GM19239 (cell line): Measurements from ENCODE around the gene ERGIC1.
A peak's percentile ranks its signal among the peaks of the same experiment; 100 is the strongest.
"Not testable (repeated sequence)": the region's sequence is repeated elsewhere in the genome, so short reads cannot be mapped to it uniquely, and the experiment has no call there.

Source experiments
- DNase-seq: peaks from one replicate; pipeline ENCODE4 v3.0.0; 2011; ENCODE audit warnings: low spot score; ENCODE audit not compliant: insufficient read length
- FAIRE-seq: peaks from 2 replicates; lab custom pipeline; 2011; peaks lifted over from hg19 to GRCh38; lab: Jason Lieb, UNC

Gene ERGIC1

GRCh38 chr5:172845154-172845553, 11.1 kb downstream of the ERGIC1 start:
- DNase-seq (no peak), FAIRE-seq (no peak)

DNA sequence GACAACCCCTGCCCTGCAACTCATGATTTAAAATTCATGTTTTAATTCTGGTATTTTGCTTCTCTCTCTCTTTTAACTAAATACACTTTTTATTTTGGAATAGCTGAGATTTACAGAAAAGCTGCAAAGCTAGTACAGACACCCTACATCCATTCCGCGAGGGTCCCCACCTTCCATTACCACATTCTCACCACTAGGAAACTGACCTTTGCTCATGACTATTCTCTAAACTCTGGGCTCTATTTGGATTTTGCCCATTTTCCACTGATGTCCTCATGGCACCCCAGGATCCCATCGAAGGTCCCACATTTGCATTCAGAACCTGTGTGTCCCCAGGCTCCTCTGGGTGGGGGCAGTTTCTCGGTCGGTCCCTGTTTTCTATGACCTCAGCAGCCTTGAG, 11.5 kb downstream of the ERGIC1 start:
- peak; percentile 18 for FAIRE-seq
- DNase-seq: no peak

DNA sequence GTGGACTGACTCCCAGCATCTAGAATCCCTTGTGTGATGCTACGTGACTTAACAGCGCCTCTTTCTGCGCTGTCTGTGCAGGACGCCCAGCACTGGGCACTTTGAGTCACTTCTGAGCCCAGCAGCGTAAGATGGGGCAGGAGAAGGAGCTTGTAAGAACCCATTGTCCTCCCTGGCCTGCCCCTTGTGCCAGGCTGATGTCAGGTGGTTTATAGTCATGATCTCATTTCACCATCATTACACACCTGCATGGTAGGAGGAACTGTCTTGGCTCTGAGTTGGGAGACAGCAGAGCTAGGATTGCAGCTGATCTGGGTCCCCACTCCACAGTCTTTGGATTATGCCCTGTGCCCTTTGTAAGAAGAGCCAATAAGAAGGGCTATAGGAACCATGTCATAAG, 12.2 kb downstream of the ERGIC1 start:
- DNase-seq (no peak), FAIRE-seq (no peak)

DNA sequence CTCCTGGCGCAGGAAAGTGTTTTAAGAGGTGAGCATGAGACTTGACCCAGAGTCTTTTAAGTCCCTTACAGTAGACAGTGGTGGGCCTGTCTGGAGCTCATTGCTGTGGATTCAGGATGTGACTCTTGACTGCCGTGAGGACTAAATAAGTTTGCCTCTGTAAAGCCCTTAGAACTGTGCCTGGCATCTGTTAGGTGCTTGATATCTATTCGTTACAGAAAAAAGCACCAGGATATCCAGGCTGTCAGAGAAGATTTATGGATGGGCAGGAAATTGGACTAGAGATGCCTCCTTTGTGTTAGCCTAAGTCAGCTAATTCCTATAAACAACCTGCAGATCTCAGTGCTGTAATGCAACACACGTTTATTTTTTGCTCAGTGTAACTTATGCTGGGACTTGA, 12.6 kb downstream of the ERGIC1 start:
- no peak for DNase-seq
- no peak for FAIRE-seq

GRCh38 chr5:172847584-172847983, 13.5 kb downstream of the ERGIC1 start:
- FAIRE-seq: not testable (repeated sequence)

DNA sequence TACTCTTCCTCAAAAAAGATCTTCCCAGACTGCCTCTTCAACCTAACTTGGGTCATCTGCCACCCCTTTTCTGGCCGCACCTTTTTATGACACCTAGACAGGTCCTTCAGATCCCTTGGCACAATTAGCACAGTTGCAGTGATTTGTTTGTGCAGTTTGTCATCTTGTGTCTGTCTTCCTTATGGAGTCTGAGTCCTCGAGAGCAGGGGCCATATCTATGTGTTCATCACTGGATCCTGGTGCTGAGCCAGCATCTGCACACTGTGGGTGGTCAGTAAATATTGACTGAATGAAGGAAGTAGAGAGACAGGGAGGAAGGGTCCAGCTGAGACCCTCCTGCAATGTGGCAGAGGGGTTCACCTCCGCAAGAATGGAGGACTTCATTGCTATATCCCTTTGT, 14.4 kb downstream of the ERGIC1 start:
- no peak for DNase-seq
- no peak for FAIRE-seq

More at GRCh38 chr5:172847584-172847983, 13.5 kb downstream of the ERGIC1 start:
- not testable (repeated sequence) for DNase-seq

GRCh38 chr5:172849606-172850453, 15.8 kb downstream of the ERGIC1 start:
- peak; percentile 71 for FAIRE-seq

DNA sequence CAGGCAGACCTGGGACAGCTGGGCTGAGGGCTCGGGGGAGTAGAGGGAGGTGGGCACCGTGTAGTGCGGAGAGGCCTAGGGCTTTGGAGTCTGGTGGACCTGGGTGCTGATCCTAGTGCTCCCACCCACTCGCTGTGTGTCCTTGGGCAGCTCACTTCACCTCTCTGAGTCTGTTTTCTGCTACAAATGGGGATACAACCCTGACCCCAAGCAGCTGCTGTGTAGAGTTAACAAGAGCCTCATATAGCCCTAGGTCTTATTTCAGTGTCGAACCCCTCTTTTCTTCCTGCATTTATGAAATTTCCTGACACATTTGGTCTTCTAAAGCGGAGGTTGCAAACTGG, 16.4 kb downstream of the ERGIC1 start:
- FAIRE-seq: no peak
- DNase-seq: no peak

More at GRCh38 chr5:172849606-172850453, 15.8 kb downstream of the ERGIC1 start:
- no peak for DNase-seq

- not testable (repeated sequence) for DNase-seq, FAIRE-seq
Measured at GRCh38 chr5:172851254-172851653, 17.2 kb downstream of the ERGIC1 start.

- DNase-seq (no peak), FAIRE-seq (no peak)
Measured at GRCh38 chr5:172852490-172853354, 18.7 kb downstream of the ERGIC1 start.

DNA sequence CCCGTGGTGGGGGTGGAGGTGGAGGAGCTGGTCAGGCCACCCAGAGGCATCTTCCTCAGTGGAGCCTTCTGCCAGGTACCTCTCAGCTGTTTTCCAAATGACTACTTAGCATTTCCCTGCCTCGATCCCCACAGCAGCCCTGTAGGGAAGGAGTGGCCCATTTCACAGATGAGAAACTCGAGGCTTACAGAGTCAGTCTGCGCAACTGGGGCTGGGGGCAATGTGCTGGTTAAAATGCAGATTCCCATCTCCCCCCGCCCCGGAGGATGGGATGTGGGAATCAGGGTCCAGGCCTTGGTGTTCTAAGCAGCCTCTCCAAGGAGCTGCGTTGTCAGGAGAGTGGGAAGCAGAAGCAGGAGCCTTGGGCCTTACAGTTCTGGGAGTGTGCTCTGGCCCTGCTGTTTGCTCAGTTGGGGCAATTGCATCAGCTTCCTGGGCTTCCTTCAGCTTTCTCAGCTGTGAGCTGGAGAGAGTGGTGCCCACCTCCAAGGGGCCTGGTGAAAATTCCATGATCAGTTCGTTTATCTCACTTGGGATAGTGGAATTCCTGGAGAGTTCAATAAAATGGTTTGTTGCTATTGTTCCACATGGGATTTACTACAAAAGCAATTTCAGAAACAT, 19.4 kb downstream of the ERGIC1 start:
- no peak for FAIRE-seq
- DNase-seq: no peak

GRCh38 chr5:172854451-172854871, 20.4 kb downstream of the ERGIC1 start:
- FAIRE-seq: no peak
- no peak for DNase-seq

GRCh38 chr5:172854971-172855370, 20.9 kb downstream of the ERGIC1 start:
- DNase-seq (no peak), FAIRE-seq (no peak)

DNA sequence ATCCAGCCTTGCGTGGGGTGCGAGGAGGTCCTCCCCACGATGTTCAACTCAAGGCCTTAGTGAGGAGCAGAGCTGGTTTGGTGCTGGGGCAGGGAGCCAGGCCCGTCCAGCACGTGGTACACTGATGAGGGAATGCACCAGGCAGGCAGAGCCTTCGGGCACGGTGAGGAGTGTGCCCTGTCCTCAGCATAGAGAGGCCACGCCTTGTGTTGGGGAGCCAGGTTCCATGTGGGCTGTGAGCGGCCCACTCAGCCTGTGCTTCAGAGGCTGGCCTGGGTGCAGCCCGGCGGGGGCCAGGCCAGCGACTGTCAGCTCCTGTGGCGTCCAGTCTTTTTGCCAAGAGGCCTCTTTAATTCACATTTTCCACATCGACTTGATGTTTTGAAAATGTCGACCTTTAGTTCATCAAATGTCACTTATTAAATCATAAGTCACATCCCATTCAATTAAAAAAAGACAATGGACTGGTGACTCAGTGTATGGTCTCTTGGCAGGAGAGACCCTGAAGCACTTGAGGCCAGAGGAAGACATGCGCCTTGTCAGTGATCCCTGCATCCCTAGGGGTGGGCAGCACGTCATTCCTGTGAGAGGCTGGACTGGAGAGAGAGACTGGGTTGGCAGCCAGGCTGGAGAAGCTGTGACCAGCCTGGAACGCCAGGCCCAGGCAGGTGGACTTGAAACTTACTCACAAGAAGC, 21.7 kb downstream of the ERGIC1 start:
- FAIRE-seq: no peak

DNA sequence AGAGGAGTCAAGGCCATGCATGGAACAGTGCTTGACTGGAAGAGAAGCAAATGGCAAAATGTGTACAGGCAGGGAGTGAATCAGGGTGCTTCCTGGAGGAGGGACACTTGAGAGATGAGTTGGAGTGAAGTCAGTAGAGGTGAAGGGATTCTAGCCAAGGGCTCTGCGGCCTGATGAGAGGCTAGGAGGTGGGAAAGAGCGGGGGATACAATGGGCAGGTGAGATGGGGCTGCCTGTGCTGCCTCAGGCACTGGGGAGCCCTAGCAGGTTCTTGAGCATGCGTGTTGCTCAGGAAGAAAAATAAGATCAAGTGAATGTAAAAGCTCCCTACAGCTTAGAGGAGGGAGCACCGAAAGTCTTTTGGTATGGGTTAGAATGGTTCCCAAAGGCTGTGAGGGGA, 22.3 kb downstream of the ERGIC1 start:
- FAIRE-seq (no peak), DNase-seq (no peak)

More for the DNA sequence above, 21.7 kb downstream of the ERGIC1 start:
- no peak for DNase-seq

DNA sequence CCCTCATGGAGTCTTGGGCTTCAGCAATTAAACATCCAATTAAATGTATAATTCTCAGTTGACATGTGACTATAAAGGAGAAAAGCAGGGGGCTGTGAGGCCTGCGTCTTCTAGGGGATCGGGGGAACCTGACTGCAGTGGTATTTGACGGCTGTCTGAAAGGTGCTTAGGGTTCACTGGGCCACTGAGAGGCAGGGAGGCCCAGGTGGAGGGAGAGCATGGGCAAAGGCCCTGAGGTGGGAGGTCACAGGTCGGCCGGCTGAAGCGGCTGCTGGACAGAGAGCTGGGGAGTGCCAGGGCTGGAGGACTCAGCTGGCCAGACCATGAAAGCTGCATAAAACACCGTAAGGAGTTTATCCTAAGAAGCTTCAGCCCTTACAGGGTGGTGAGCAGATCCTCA, 23.9 kb downstream of the ERGIC1 start:
- FAIRE-seq: no peak

GRCh38 chr5:172858511-172858989, 24.5 kb downstream of the ERGIC1 start:
- DNase-seq: no peak
- no peak for FAIRE-seq

More for the DNA sequence above, 23.9 kb downstream of the ERGIC1 start:
- DNase-seq: no peak

- FAIRE-seq: no peak
- no peak for DNase-seq
Measured at GRCh38 chr5:172858990-172859811, 25.1 kb downstream of the ERGIC1 start.

GRCh38 chr5:172859966-172860365, 25.9 kb downstream of the ERGIC1 start:
- no peak for DNase-seq
- no peak for FAIRE-seq
